ENCODE measurements around the gene POLR2E.
A peak's percentile ranks its signal among the peaks of the same experiment; 100 is the strongest.

The POLR2E gene

GRCh38 chr19:1125601-1126467 lies 30.7 kb upstream of the POLR2E start:
- Histone ChIP-seq H2AFZ (ENCODE audit: insufficient read depth, low read length, poor library complexity) (no peak overlapping the region), H3K4me2 (ENCODE audit: low read length) (no peak overlapping the region), H2BK12ac (ENCODE audit: low read length) (no peak overlapping the region), H3K9ac (ENCODE audit: low read length) (no peak overlapping the region), H3K36me3 (ENCODE audit: control insufficient read depth in 1 of 2, insufficient read depth in 2 of 2, low read length in 2 of 2) (peaks cover 53 to 61% of the 10 kb centered on the region in 2 experiments), H2BK5ac (ENCODE audit: low read depth, low read length, poor library complexity) (no peak overlapping the region), H3K18ac (ENCODE audit: low read length) (no peak overlapping the region), H4K91ac (ENCODE audit: low read depth, low read length) (no peak overlapping the region), H3K27ac (ENCODE audit: low read depth, low read length) (no peak overlapping the region), H3K23ac (ENCODE audit: low read length) (no peak overlapping the region), H4K8ac (ENCODE audit: low read depth, low read length) (no peak overlapping the region), H4K12ac (ENCODE audit: low read depth, low read length) (no peak overlapping the region), H3K4me3 (ENCODE audit: low read depth, low read length) (no peak overlapping the region), H3K4ac (ENCODE audit: low read depth, low read length) (no peak overlapping the region), H3K27me3 (ENCODE audit: insufficient read depth, low read length) (no peaks in the 10 kb centered on the region), H3K14ac (ENCODE audit: low read length) (no peak overlapping the region), H3K4me1 (ENCODE audit: control insufficient read depth in 1 of 2, insufficient read depth in 2 of 2, low read length in 2 of 2) (no peaks in the 10 kb centered on the region), H3K79me2 (ENCODE audit: control insufficient read depth, insufficient read depth, low read length, poor library complexity) (no peaks in the 10 kb centered on the region), H2AK5ac (ENCODE audit: low read length) (no peak overlapping the region), H3K79me1 (ENCODE audit: low read length) (no peaks in the 10 kb centered on the region), H3K9me3 (ENCODE audit: insufficient read depth, low read depth, low read length) (peaks cover 2% of the 10 kb centered on the region), H2BK120ac (ENCODE audit: insufficient read depth, low read length, poor library complexity) (no peak overlapping the region)
- no peak for DNase-seq
- WGBS (ENCODE audit: extremely low coverage, insufficient coverage, insufficient read length) = no CpG with 5 or more reads among the region's 33 CpGs

GRCh38 chr19:1123885-1124677 lies 28.9 kb upstream of the POLR2E start:
- peaks cover 2% of the 10 kb centered on the region for H3K9me3 ChIP-seq (ENCODE audit: insufficient read depth, low read depth, low read length)
- H3K4ac ChIP-seq (ENCODE audit: low read depth, low read length) = no peak overlapping the region
- peaks cover 69 to 75% of the 10 kb centered on the region in 2 experiments for H3K36me3 ChIP-seq (ENCODE audit: control insufficient read depth in 1 of 2, insufficient read depth in 2 of 2, low read length in 2 of 2)
- H3K18ac ChIP-seq (ENCODE audit: low read length) = no peak overlapping the region
- no peak overlapping the region for H2AK5ac ChIP-seq (ENCODE audit: low read length)
- no peaks in the 10 kb centered on the region for H3K27me3 ChIP-seq (ENCODE audit: insufficient read depth, low read length)
- no peak overlapping the region for H4K12ac ChIP-seq (ENCODE audit: low read depth, low read length)
- H2BK120ac ChIP-seq (ENCODE audit: insufficient read depth, low read length, poor library complexity) = no peak overlapping the region
- H3K79me1 ChIP-seq (ENCODE audit: low read length) = no peaks in the 10 kb centered on the region
- no peak overlapping the region for H3K4me2 ChIP-seq (ENCODE audit: low read length)
- H2BK12ac ChIP-seq (ENCODE audit: low read length) = no peak overlapping the region
- no peak overlapping the region for H3K27ac ChIP-seq (ENCODE audit: low read depth, low read length)
- no peak overlapping the region for H4K8ac ChIP-seq (ENCODE audit: low read depth, low read length)
- no peak overlapping the region for H2BK5ac ChIP-seq (ENCODE audit: low read depth, low read length, poor library complexity)
- no peaks in the 10 kb centered on the region for H3K4me1 ChIP-seq (ENCODE audit: control insufficient read depth in 1 of 2, insufficient read depth in 2 of 2, low read length in 2 of 2)
- no peak overlapping the region for H4K91ac ChIP-seq (ENCODE audit: low read depth, low read length)
- DNase-seq = no peak
- WGBS (ENCODE audit: extremely low coverage, insufficient coverage, insufficient read length) = no CpG with 5 or more reads among the region's 23 CpGs
- no peaks in the 10 kb centered on the region for H3K79me2 ChIP-seq (ENCODE audit: control insufficient read depth, insufficient read depth, low read length, poor library complexity)
- H3K14ac ChIP-seq (ENCODE audit: low read length) = no peak overlapping the region
- H3K23ac ChIP-seq (ENCODE audit: low read length) = no peak overlapping the region
- H3K9ac ChIP-seq (ENCODE audit: low read length) = no peak overlapping the region
- H2AFZ ChIP-seq (ENCODE audit: insufficient read depth, low read length, poor library complexity) = no peak overlapping the region
- H3K4me3 ChIP-seq (ENCODE audit: low read depth, low read length) = no peak overlapping the region

- H3K14ac ChIP-seq (ENCODE audit: low read length) = no peak overlapping the region
- no peak overlapping the region for H4K91ac ChIP-seq (ENCODE audit: low read depth, low read length)
- no peak overlapping the region for H4K8ac ChIP-seq (ENCODE audit: low read depth, low read length)
- H3K79me2 ChIP-seq (ENCODE audit: control insufficient read depth, insufficient read depth, low read length, poor library complexity) = no peaks in the 10 kb centered on the region
- H3K36me3 ChIP-seq (ENCODE audit: control insufficient read depth in 1 of 2, insufficient read depth in 2 of 2, low read length in 2 of 2) = peaks cover 76 to 82% of the 10 kb centered on the region in 2 experiments
- H3K27ac ChIP-seq (ENCODE audit: low read depth, low read length) = no peak overlapping the region
- H3K79me1 ChIP-seq (ENCODE audit: low read length) = no peaks in the 10 kb centered on the region
- H2BK120ac ChIP-seq (ENCODE audit: insufficient read depth, low read length, poor library complexity) = no peak overlapping the region
- no peak overlapping the region for H3K18ac ChIP-seq (ENCODE audit: low read length)
- no peak overlapping the region for H2BK5ac ChIP-seq (ENCODE audit: low read depth, low read length, poor library complexity)
- no peak overlapping the region for H3K9ac ChIP-seq (ENCODE audit: low read length)
- H3K9me3 ChIP-seq (ENCODE audit: insufficient read depth, low read depth, low read length) = peaks cover 2% of the 10 kb centered on the region
- no peak overlapping the region for H3K4me2 ChIP-seq (ENCODE audit: low read length)
- DNase-seq = no peak
- no peak overlapping the region for H4K12ac ChIP-seq (ENCODE audit: low read depth, low read length)
- no peaks in the 10 kb centered on the region for H3K4me1 ChIP-seq (ENCODE audit: control insufficient read depth in 1 of 2, insufficient read depth in 2 of 2, low read length in 2 of 2)
- no peak overlapping the region for H2AK5ac ChIP-seq (ENCODE audit: low read length)
- WGBS (ENCODE audit: extremely low coverage, insufficient coverage, insufficient read length) = no CpG with 5 or more reads among the region's 20 CpGs
- H3K27me3 ChIP-seq (ENCODE audit: insufficient read depth, low read length) = no peaks in the 10 kb centered on the region
- H2BK12ac ChIP-seq (ENCODE audit: low read length) = no peak overlapping the region
- H3K23ac ChIP-seq (ENCODE audit: low read length) = no peak overlapping the region
- no peak overlapping the region for H2AFZ ChIP-seq (ENCODE audit: insufficient read depth, low read length, poor library complexity)
- no peak overlapping the region for H3K4me3 ChIP-seq (ENCODE audit: low read depth, low read length)
- H3K4ac ChIP-seq (ENCODE audit: low read depth, low read length) = no peak overlapping the region
Observed at GRCh38 chr19:1123381-1123780, 28.2 kb upstream of the POLR2E start.

- no peak overlapping the region for H3K4me3 ChIP-seq (ENCODE audit: low read depth, low read length)
- no peak overlapping the region for H4K12ac ChIP-seq (ENCODE audit: low read depth, low read length)
- DNase-seq = peak; percentile 55 to 65
- no peak overlapping the region for H3K14ac ChIP-seq (ENCODE audit: low read length)
- H2AFZ ChIP-seq (ENCODE audit: insufficient read depth, low read length, poor library complexity) = no peak overlapping the region
- H3K27ac ChIP-seq (ENCODE audit: low read depth, low read length) = no peak overlapping the region
- no peak overlapping the region for H3K9ac ChIP-seq (ENCODE audit: low read length)
- no peaks in the 10 kb centered on the region for H3K79me2 ChIP-seq (ENCODE audit: control insufficient read depth, insufficient read depth, low read length, poor library complexity)
- no peak overlapping the region for H3K4ac ChIP-seq (ENCODE audit: low read depth, low read length)
- peaks cover 2% of the 10 kb centered on the region for H3K9me3 ChIP-seq (ENCODE audit: insufficient read depth, low read depth, low read length)
- H3K27me3 ChIP-seq (ENCODE audit: insufficient read depth, low read length) = no peaks in the 10 kb centered on the region
- no CpG with 5 or more reads among the region's 21 CpGs for WGBS (ENCODE audit: extremely low coverage, insufficient coverage, insufficient read length)
- no peak overlapping the region for H3K23ac ChIP-seq (ENCODE audit: low read length)
- H4K8ac ChIP-seq (ENCODE audit: low read depth, low read length) = no peak overlapping the region
- no peak overlapping the region for H2AK5ac ChIP-seq (ENCODE audit: low read length)
- no peak overlapping the region for H3K4me2 ChIP-seq (ENCODE audit: low read length)
- H3K18ac ChIP-seq (ENCODE audit: low read length) = peak overlapping the region; percentile 25
- H2BK5ac ChIP-seq (ENCODE audit: low read depth, low read length, poor library complexity) = no peak overlapping the region
- no peak overlapping the region for H4K91ac ChIP-seq (ENCODE audit: low read depth, low read length)
- H3K36me3 ChIP-seq (ENCODE audit: control insufficient read depth in 1 of 2, insufficient read depth in 2 of 2, low read length in 2 of 2) = peaks cover 80 to 86% of the 10 kb centered on the region in 2 experiments
- no peak overlapping the region for H2BK12ac ChIP-seq (ENCODE audit: low read length)
- H3K79me1 ChIP-seq (ENCODE audit: low read length) = no peaks in the 10 kb centered on the region
- H3K4me1 ChIP-seq (ENCODE audit: control insufficient read depth in 1 of 2, insufficient read depth in 2 of 2, low read length in 2 of 2) = no peaks in the 10 kb centered on the region
- H2BK120ac ChIP-seq (ENCODE audit: insufficient read depth, low read length, poor library complexity) = no peak overlapping the region
Observed at GRCh38 chr19:1122972-1123363, 27.8 kb upstream of the POLR2E start.

Data from trophoblast cell (in vitro differentiated cells and primary cell).